GM11168 (cell line): Measurements from ENCODE around the gene OTX2.

Experiments used
- in situ Hi-C: fragments of 300-500 bp; cut with MboI; formaldehyde crosslinking; loops from one replicate; pipeline ENCODE4 v1.12.0; 2022; ENCODE audit warnings: low sequenced_read_pairs; ENCODE audit not compliant: unreplicated experiment

The OTX2 gene

GRCh38 chr14:56810147-56810719, at the start of gene OTX2:
Gene OTX2, minus strand, starts transcription at chr14:56810479. Its CDS starts 5,023 bp downstream, at chr14:56805456.
- in situ Hi-C loops = no loop called here

GRCh38 chr14:56858422-56858821, 48.1 kb upstream of the OTX2 start:
- in situ Hi-C loops = no loop called here

- in situ Hi-C loops = no loop called here
These were observed 46.9 kb upstream of the OTX2 start for GRCh38 chr14:56857216-56857615.

GRCh38 chr14:56855891-56856461, 45.7 kb upstream of the OTX2 start:
- in situ Hi-C loops = no loop called here

- in situ Hi-C loops = no loop called here
These were observed 44.0 kb upstream of the OTX2 start for GRCh38 chr14:56854325-56854724.

GRCh38 chr14:56846970-56847930, 37.0 kb upstream of the OTX2 start:
- in situ Hi-C loops = no loop called here

GRCh38 chr14:56844406-56845002, 34.2 kb upstream of the OTX2 start:
- in situ Hi-C loops = no loop called here

GRCh38 chr14:56841611-56842010, 31.3 kb upstream of the OTX2 start:
- in situ Hi-C loops = no loop called here

- in situ Hi-C loops = no loop called here
These were observed 29.9 kb upstream of the OTX2 start for GRCh38 chr14:56840221-56840620.

- in situ Hi-C loops = no loop called here
These were observed 18.9 kb upstream of the OTX2 start for GRCh38 chr14:56829151-56829550.

GRCh38 chr14:56826214-56826613, 15.9 kb upstream of the OTX2 start:
- in situ Hi-C loops = no loop called here

GRCh38 chr14:56821805-56822610, 11.7 kb upstream of the OTX2 start:
- in situ Hi-C loops = no loop called here

- in situ Hi-C loops = no loop called here
These were observed 10.9 kb upstream of the OTX2 start for GRCh38 chr14:56821177-56821576.

- in situ Hi-C loops = no loop called here
These were observed 7.2 kb upstream of the OTX2 start for GRCh38 chr14:56817396-56817921.

GRCh38 chr14:56816574-56817391, 6.5 kb upstream of the OTX2 start:
- in situ Hi-C loops = no loop called here

- in situ Hi-C loops = no loop called here
These were observed 5.5 kb upstream of the OTX2 start for GRCh38 chr14:56815745-56816144.

- in situ Hi-C loops = no loop called here
These were observed 4.9 kb upstream of the OTX2 start for GRCh38 chr14:56814969-56815700.

GRCh38 chr14:56814519-56814959, 4.3 kb upstream of the OTX2 start:
- in situ Hi-C loops = no loop called here
